Renal cortex interstitium (tissue), 11 donors: ENCODE results near the gene COX20. TPM values are rescaled to one million over a fixed set of nuclear protein-coding genes. Genes with fewer than 3 reads are reported as not detected.

Experiments
- DNase-seq, 11 donors: peaks; one replicate each; pipeline ENCODE4 v3.0.0-alpha.2; 2013; ENCODE audit warnings: low read depth in 9 of 11, low spot score in 4 of 11; ENCODE audit errors: extremely low read depth in 1 of 11
- polyA plus RNA-seq, 3 donors: library from polyadenylated mRNA; unstranded; fragments of 120-200 nt; gene quantifications; one replicate each; pipeline ENCODE4 v1.2.1, GENCODE V29; 2013; ENCODE audit not compliant: insufficient read length in 3 of 3

Gene COX20
- polyA plus RNA-seq, 3 donors: 93.4 to 129 (median 113) TPM

- no peak for DNase-seq
Measured at GRCh38 chr1:244861683-244862082, 26.2 kb downstream of the COX20 start.

- DNase-seq: no peak
Measured at GRCh38 chr1:244862354-244862698, 26.9 kb downstream of the COX20 start.

- DNase-seq: peak; percentile 70 to 93 (median 88)
Measured at GRCh38 chr1:244862699-244863490, 27.4 kb downstream of the COX20 start.

GRCh38 chr1:244863491-244864252 lies 28.2 kb downstream of the COX20 start:
- no peak for DNase-seq

- peak; percentile 90 to 98 (median 96) for DNase-seq
Measured at GRCh38 chr1:244864253-244865027, 29.0 kb downstream of the COX20 start, which contains the start of gene HNRNPU. Gene HNRNPU (minus strand): TSS chr1:244864543. CDS start chr1:244864307, 236 bp downstream.

GRCh38 chr1:244865028-244865371 lies 29.5 kb downstream of the COX20 start:
- DNase-seq: no peak

- no peak for DNase-seq
Measured at GRCh38 chr1:244865820-244866219, 30.4 kb downstream of the COX20 start.

- DNase-seq: no peak
Measured at GRCh38 chr1:244866355-244866754, 30.9 kb downstream of the COX20 start.

- no peak for DNase-seq
Measured at GRCh38 chr1:244868484-244869363, 33.3 kb downstream of the COX20 start.

- DNase-seq: no peak
Measured at GRCh38 chr1:244869364-244869827, 33.9 kb downstream of the COX20 start.

- no peak for DNase-seq
Measured at GRCh38 chr1:244869950-244870349, 34.5 kb downstream of the COX20 start.

- DNase-seq: no peak
Measured at GRCh38 chr1:244874974-244875579, 39.6 kb downstream of the COX20 start.

GRCh38 chr1:244876228-244876910 lies 40.9 kb downstream of the COX20 start:
- DNase-seq: no peak

- DNase-seq: no peak
Measured at GRCh38 chr1:244878681-244879080, 43.2 kb downstream of the COX20 start.

GRCh38 chr1:244881552-244882280 lies 46.3 kb downstream of the COX20 start:
- DNase-seq: no peak

- DNase-seq: no peak
Measured at GRCh38 chr1:244887281-244887680, 51.8 kb downstream of the COX20 start.

GRCh38 chr1:244893836-244894235 lies 58.4 kb downstream of the COX20 start:
- no peak for DNase-seq
